Measurements from ENCODE around the gene TTLL11. TPM values are rescaled to one million over a fixed set of nuclear protein-coding genes. Genes with fewer than 3 reads are reported as not detected.

Gene TTLL11
- total RNA-seq, 2 experiments from 2014 or later, result 3.3 to 6.9 TPM

DNA sequence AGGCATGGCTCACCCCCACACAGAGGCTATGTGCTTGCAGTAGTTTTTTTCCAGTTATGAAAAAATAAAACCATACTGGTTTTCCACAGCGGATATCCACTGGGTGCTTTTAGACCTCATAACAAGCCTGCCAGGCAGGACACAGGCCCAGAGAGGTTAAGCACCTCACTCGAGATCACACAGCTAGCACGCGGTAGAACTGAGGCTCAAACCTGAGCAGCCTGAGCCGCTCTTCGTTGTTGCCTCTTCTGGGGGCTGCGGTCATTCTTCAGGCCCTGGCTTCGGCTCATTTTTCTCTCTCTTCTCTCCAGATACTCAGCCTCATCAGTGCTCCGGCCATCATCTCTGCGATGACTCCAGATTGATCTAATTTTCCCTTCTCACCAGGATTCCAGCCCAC lies 196.0 kb downstream of the TTLL11 start:
- Histone ChIP-seq H4K20me1 (ENCODE audit: insufficient read depth, low read length) (no peaks in the 10 kb centered on the region), H3K27ac (ENCODE audit: low read depth, low read length, poor library complexity, severe bottlenecking) (no peak overlapping the region), H2AFZ (ENCODE audit: low read length) (no peak overlapping the region), H3K4me1 (ENCODE audit: insufficient read depth, low read length, poor library complexity, severe bottlenecking) (peaks cover 36% of the 10 kb centered on the region), H3K4me3 (ENCODE audit: low read depth, low read length, poor library complexity, severe bottlenecking) (no peak overlapping the region), H3K79me2 (ENCODE audit: insufficient read depth, low read depth, low read length) (no peaks in the 10 kb centered on the region), H3K9me3 (ENCODE audit: low read length) (peaks cover 21% of the 10 kb centered on the region), H3K9me2 (ENCODE audit: insufficient read depth, low read length) (no peaks in the 10 kb centered on the region), H3K36me3 (ENCODE audit: insufficient read depth, low read length) (no peaks in the 10 kb centered on the region; the same call in 1 of the 2 replicates), H3K4me2 (ENCODE audit: low read length) (no peak overlapping the region)
- ChIA-PET POLR2A (no interaction called here), CTCF (ENCODE audit: unreplicated experiment) (no interaction called here)
- intact Hi-C loops (cut with micrococcal nuclease; ENCODE audit: unreplicated experiment), result no loop called here
- DNase-seq (ENCODE audit: low spot score), result no peak
- BruUV-seq (replicated peaks), result no TSS peak
- TF ChIP-seq EZH2phosphoT487 (IDR thresholded peaks at IDR 0.05; ENCODE audit: borderline replicate concordance, low read depth, low read length), result no peak
- TF ChIP-seq, protein P1, sequence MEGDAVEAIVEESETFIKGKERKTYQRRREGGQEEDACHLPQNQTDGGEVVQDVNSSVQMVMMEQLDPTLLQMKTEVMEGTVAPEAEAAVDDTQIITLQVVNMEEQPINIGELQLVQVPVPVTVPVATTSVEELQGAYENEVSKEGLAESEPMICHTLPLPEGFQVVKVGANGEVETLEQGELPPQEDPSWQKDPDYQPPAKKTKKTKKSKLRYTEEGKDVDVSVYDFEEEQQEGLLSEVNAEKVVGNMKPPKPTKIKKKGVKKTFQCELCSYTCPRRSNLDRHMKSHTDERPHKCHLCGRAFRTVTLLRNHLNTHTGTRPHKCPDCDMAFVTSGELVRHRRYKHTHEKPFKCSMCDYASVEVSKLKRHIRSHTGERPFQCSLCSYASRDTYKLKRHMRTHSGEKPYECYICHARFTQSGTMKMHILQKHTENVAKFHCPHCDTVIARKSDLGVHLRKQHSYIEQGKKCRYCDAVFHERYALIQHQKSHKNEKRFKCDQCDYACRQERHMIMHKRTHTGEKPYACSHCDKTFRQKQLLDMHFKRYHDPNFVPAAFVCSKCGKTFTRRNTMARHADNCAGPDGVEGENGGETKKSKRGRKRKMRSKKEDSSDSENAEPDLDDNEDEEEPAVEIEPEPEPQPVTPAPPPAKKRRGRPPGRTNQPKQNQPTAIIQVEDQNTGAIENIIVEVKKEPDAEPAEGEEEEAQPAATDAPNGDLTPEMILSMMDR (conservative IDR thresholded peaks at IDR 0.05; ENCODE audit: low read length), result no peak

DNA sequence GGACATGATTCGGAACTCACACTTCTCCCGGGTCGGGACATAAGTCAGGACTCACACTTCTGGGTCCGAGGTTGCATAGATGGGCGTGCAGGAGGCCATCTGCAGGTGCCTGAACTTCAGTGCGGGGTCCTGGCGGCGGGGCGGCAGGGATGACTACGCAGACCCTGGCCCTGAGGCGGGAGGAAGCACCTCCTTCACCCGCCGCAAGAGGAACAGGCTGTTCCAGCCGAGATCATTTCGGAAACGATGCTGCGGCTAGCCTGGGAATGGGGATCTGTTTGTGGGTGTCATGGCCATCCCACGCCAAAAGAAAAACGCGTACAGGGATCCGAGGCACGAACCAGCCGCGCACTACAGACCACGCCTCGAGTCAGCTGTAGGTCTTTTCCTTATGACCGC lies 196.6 kb downstream of the TTLL11 start:
- H4K20me1 ChIP-seq (ENCODE audit: insufficient read depth, low read length), result no peaks in the 10 kb centered on the region
- H3K79me2 ChIP-seq (ENCODE audit: insufficient read depth, low read depth, low read length), result no peaks in the 10 kb centered on the region
- H3K9me2 ChIP-seq (ENCODE audit: insufficient read depth, low read length), result no peaks in the 10 kb centered on the region
- peaks cover 21% of the 10 kb centered on the region for H3K9me3 ChIP-seq (ENCODE audit: low read length)
- TF ChIP-seq EZH2phosphoT487 (IDR thresholded peaks at IDR 0.05; ENCODE audit: borderline replicate concordance, low read depth, low read length), result no peak
- TF ChIP-seq, protein P1 (conservative IDR thresholded peaks at IDR 0.05; ENCODE audit: low read length), result no peak
- H3K36me3 ChIP-seq (ENCODE audit: insufficient read depth, low read length), result no peaks in the 10 kb centered on the region; the same call in 1 of the 2 replicates
- no peak overlapping the region for H3K27ac ChIP-seq (ENCODE audit: low read depth, low read length, poor library complexity, severe bottlenecking)
- no peak for DNase-seq (ENCODE audit: low spot score)
- H3K4me1 ChIP-seq (ENCODE audit: insufficient read depth, low read length, poor library complexity, severe bottlenecking), result peaks cover 30% of the 10 kb centered on the region
- H2AFZ ChIP-seq (ENCODE audit: low read length), result no peak overlapping the region
- H3K4me3 ChIP-seq (ENCODE audit: low read depth, low read length, poor library complexity, severe bottlenecking), result no peak overlapping the region
- ChIA-PET CTCF (ENCODE audit: unreplicated experiment) (no interaction called here), POLR2A (interaction anchor here (0.6 kb wide), 1 partner anchor 61 kb away, joined by 3 read pairs; no protein-coding TSS in a partner anchor)
- intact Hi-C loops (cut with micrococcal nuclease; ENCODE audit: unreplicated experiment), result no loop called here
- H3K4me2 ChIP-seq (ENCODE audit: low read length), result no peak overlapping the region
- BruUV-seq (replicated peaks), result no TSS peak

DNA sequence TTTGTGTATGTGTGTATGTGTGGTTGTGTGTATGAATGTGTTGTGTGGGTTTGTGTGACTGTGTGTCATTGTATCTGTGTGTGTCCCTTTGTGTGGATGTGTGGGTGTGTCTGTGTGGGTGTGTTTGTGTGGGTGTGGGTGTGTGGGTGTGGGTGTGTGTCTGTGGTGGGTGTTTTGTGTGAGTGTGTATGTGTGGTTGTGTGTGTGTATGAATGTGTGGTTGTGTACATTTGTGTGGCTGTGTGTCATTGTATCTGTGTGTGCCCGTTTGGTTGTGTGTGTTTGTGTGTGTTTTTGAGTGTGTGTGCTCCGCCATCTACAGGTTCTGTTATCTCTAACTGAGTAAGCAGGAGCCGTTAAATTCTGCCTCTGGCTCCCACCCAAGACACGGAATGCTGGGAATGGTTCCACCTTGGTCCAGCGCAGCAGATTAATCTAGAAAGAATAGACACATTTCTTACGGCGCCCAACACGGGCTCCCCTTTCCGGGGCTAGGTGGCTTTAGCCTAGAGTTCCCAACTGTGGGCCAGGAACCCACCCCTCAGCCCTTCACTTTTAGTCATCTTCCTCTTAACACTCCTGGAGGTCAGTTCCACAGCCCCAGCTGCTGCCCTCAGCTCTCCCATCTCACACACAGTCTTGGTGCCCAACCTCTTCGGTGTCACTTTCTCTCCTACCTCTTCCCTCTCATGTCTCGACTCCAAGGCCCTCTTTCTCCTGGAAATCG lies 197.1 kb downstream of the TTLL11 start:
- no peak overlapping the region for H3K4me2 ChIP-seq (ENCODE audit: low read length)
- DNase-seq (ENCODE audit: low spot score), result no peak
- H4K20me1 ChIP-seq (ENCODE audit: insufficient read depth, low read length), result no peaks in the 10 kb centered on the region
- TF ChIP-seq, protein P1 (conservative IDR thresholded peaks at IDR 0.05; ENCODE audit: low read length), result no peak
- TF ChIP-seq EZH2phosphoT487 (IDR thresholded peaks at IDR 0.05; ENCODE audit: borderline replicate concordance, low read depth, low read length), result no peak
- intact Hi-C loops (cut with micrococcal nuclease; ENCODE audit: unreplicated experiment), result no loop called here
- H3K36me3 ChIP-seq (ENCODE audit: insufficient read depth, low read length), result no peaks in the 10 kb centered on the region; the same call in 1 of the 2 replicates
- H3K79me2 ChIP-seq (ENCODE audit: insufficient read depth, low read depth, low read length), result no peaks in the 10 kb centered on the region
- ChIA-PET CTCF (ENCODE audit: unreplicated experiment) (no interaction called here), POLR2A (interaction anchor here (0.6 kb wide), 1 partner anchor 62 kb away, joined by 3 read pairs; no protein-coding TSS in a partner anchor)
- no TSS peak for BruUV-seq (replicated peaks)
- H3K4me1 ChIP-seq (ENCODE audit: insufficient read depth, low read length, poor library complexity, severe bottlenecking), result peaks cover 32% of the 10 kb centered on the region
- no peak overlapping the region for H3K27ac ChIP-seq (ENCODE audit: low read depth, low read length, poor library complexity, severe bottlenecking)
- no peak overlapping the region for H2AFZ ChIP-seq (ENCODE audit: low read length)
- no peak overlapping the region for H3K4me3 ChIP-seq (ENCODE audit: low read depth, low read length, poor library complexity, severe bottlenecking)
- H3K9me2 ChIP-seq (ENCODE audit: insufficient read depth, low read length), result no peaks in the 10 kb centered on the region
- H3K9me3 ChIP-seq (ENCODE audit: low read length), result peaks cover 21% of the 10 kb centered on the region
